HCT116 (cell line): ENCODE data around the gene COL20A1.

Experiments used
- CEBPB ChIP-seq: IDR thresholded peaks from 2 replicates; pipeline ENCODE4 v1.6.1; 2012; ENCODE audit warnings: low read depth
- EZH2 ChIP-seq: fragments of 200-600 bp; sonication (generic); IDR thresholded peaks from 2 replicates; pipeline ENCODE4 v1.6.1; 2017; ENCODE audit warnings: antibody characterized with exemption, mixed run types
- EZH2phosphoT487 ChIP-seq: fragments of 200-600 bp; IDR thresholded peaks from 2 replicates; pipeline ENCODE4 v1.6.1; 2018; ENCODE audit warnings: antibody characterized with exemption, borderline replicate concordance
- FOSL1 ChIP-seq: IDR thresholded peaks from 2 replicates; pipeline ENCODE4 v1.6.1; 2012; ENCODE audit warnings: low read depth
- POLR2AphosphoS5 ChIP-seq: IDR thresholded peaks from 2 replicates; pipeline ENCODE4 v1.6.1; 2011; ENCODE audit warnings: mild to moderate bottlenecking, low read depth, low read length, moderate library complexity
- RAD21 ChIP-seq: IDR thresholded peaks from 2 replicates; pipeline ENCODE4 v1.6.1; 2012; ENCODE audit warnings: low read depth, mild to moderate bottlenecking
- SIN3A ChIP-seq: IDR thresholded peaks from 2 replicates; pipeline ENCODE4 v1.6.1; 2012; ENCODE audit warnings: low read depth
- YY1 ChIP-seq: IDR thresholded peaks from 2 replicates; pipeline ENCODE4 v1.6.1; 2011; ENCODE audit warnings: low read length, low read depth, moderate library complexity, mild to moderate bottlenecking; ENCODE audit not compliant: insufficient replicate concordance; ENCODE audit errors: extremely low read depth
- TF ChIP-seq, protein P1 (sequence below), 3 experiments: fragments of 200-600 bp in 1 of 3; sonication (generic) in 1 of 3; IDR thresholded peaks in 2 of 3; conservative IDR thresholded peaks in 1 of 3; 2 replicates each; pipeline ENCODE4 v1.5.1; 2012 to 2017; ENCODE audit warnings: low read depth in 2 of 3, low read length in 2 of 3, antibody characterized with exemption in 1 of 3, borderline replicate concordance in 1 of 3, control low read depth in 1 of 3, mild to moderate bottlenecking in 1 of 3, mixed read lengths in 1 of 3, mixed run types in 1 of 3, moderate library complexity in 1 of 3; ENCODE audit not compliant: insufficient read depth in 1 of 3

DNA sequence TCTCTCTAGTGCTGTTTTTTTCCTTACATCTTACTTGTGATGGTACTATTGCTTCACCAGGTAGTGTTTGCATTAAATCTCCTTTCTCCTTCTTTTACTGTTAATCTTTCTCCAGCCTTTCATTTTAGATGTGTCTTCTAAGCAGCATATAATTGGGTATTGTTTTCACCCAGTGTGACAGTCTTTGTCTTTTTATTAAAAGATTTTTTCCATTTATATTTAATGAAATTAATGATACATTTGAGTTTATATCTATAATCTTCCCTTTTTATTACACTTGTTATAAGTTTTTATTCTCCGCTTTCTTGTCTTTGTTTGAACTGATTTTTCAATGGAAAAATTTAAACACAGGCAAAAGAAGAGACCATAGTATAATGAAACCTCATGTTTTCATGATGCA is 8.7 kb downstream of the COL20A1 start:
- TF ChIP-seq, protein P1, sequence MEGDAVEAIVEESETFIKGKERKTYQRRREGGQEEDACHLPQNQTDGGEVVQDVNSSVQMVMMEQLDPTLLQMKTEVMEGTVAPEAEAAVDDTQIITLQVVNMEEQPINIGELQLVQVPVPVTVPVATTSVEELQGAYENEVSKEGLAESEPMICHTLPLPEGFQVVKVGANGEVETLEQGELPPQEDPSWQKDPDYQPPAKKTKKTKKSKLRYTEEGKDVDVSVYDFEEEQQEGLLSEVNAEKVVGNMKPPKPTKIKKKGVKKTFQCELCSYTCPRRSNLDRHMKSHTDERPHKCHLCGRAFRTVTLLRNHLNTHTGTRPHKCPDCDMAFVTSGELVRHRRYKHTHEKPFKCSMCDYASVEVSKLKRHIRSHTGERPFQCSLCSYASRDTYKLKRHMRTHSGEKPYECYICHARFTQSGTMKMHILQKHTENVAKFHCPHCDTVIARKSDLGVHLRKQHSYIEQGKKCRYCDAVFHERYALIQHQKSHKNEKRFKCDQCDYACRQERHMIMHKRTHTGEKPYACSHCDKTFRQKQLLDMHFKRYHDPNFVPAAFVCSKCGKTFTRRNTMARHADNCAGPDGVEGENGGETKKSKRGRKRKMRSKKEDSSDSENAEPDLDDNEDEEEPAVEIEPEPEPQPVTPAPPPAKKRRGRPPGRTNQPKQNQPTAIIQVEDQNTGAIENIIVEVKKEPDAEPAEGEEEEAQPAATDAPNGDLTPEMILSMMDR (IDR thresholded peaks at IDR 0.05 in 2 of 3, conservative IDR thresholded peaks at IDR 0.05 in 1 of 3; ENCODE audit: borderline replicate concordance in 1 of 3, insufficient read depth in 1 of 3, low read depth in 2 of 3, low read length in 2 of 3) = no peak
- TF ChIP-seq POLR2AphosphoS5 (no peak), EZH2phosphoT487 (no peak), FOSL1 (no peak), EZH2 (no peak), SIN3A (no peak), CEBPB (no peak), YY1 (no peak), RAD21 (no peak)
